ENCODE data around the gene BIRC7. TPM values are rescaled to one million over a fixed set of nuclear protein-coding genes. Genes with fewer than 3 reads are reported as not detected.

BIRC7 gene
- total and polyA plus RNA-seq, 8 donors: 0.09 TPM; not detected in 7

GRCh38 chr20:63216041-63216848 is 19.5 kb upstream of the BIRC7 start, which contains the start of gene YTHDF1:
Gene YTHDF1 (minus strand): TSS chr20:63216131. CDS start chr20:63215892, 239 bp downstream.
- no peaks in the 10 kb centered on the region for H3K27me3 ChIP-seq
- H3K27ac ChIP-seq: peak within 1 kb of the TSS; percentile 60 to 87 (median 82)
- H3K9me3 ChIP-seq: no peaks in the 10 kb centered on the region
- FAIRE-seq (no peak), DNase-seq (peak; percentile 97 to 100 (median 98)), ATAC-seq (peak; percentile 98 to 99 (median 98))
- peaks cover 4 to 10% (median 6%) of the 10 kb centered on the region in 3 donors for H3K36me3 ChIP-seq
- intact Hi-C loops (cut with DNase I): no loop called here
- H3K4me3 ChIP-seq: peak within 1 kb of the TSS; percentile 92 to 98 (median 95)
- H3K4me1 ChIP-seq: peaks cover 4 to 26% (median 9%) of the 10 kb centered on the region in 3 donors
- 1% methylated on average over 74 to 96 of the region's 96 CpGs for WGBS, 2 donors
- TF ChIP-seq CTCF (IDR thresholded peaks at IDR 0.05): no peak

GRCh38 chr20:63216849-63217471 is 18.7 kb upstream of the BIRC7 start:
- peak overlapping the region; percentile 42 to 98 (median 75) for H3K4me3 ChIP-seq
- DNase-seq (peak in 2 of 6 donors; percentile 23 to 72), FAIRE-seq (no peak), ATAC-seq (no peak)
- TF ChIP-seq CTCF (IDR thresholded peaks at IDR 0.05): no peak
- no peaks in the 10 kb centered on the region for H3K27me3 ChIP-seq
- peaks cover 4 to 10% (median 6%) of the 10 kb centered on the region in 3 donors for H3K36me3 ChIP-seq
- no peaks in the 10 kb centered on the region for H3K9me3 ChIP-seq
- H3K4me1 ChIP-seq: peaks cover 4 to 26% (median 9%) of the 10 kb centered on the region in 3 donors
- peak overlapping the region; percentile 60 to 87 (median 82) for H3K27ac ChIP-seq
- intact Hi-C loops (cut with DNase I): no loop called here
- WGBS, 2 donors: 76 to 82% methylated on average over 13 of the region's 13 CpGs

- ATAC-seq (no peak), FAIRE-seq (no peak), DNase-seq (peak in 2 of 6 donors; percentile 26 to 62)
- no peak overlapping the region for H3K4me3 ChIP-seq
- 54 to 63% methylated on average over 7 of the region's 7 CpGs for WGBS, 2 donors
- peaks cover 4 to 9% (median 6%) of the 10 kb centered on the region in 3 donors for H3K36me3 ChIP-seq
- H3K27ac ChIP-seq: no peak overlapping the region
- intact Hi-C loops (cut with DNase I): no loop called here
- no peaks in the 10 kb centered on the region for H3K9me3 ChIP-seq
- H3K27me3 ChIP-seq: no peaks in the 10 kb centered on the region
- TF ChIP-seq CTCF (IDR thresholded peaks at IDR 0.05): no peak
- H3K4me1 ChIP-seq: peaks cover 4 to 20% (median 9%) of the 10 kb centered on the region in 3 donors
Measured at GRCh38 chr20:63217706-63218105, 18.0 kb upstream of the BIRC7 start.

- WGBS, 2 donors: 64 to 67% methylated on average over 13 of the region's 13 CpGs
- Histone ChIP-seq H3K27ac (no peak overlapping the region), H3K4me3 (no peak overlapping the region), H3K36me3 (peaks cover 0 to 2% (median under 1%) of the 10 kb centered on the region in 3 donors), H3K27me3 (no peaks in the 10 kb centered on the region), H3K4me1 (peaks cover 3 to 14% (median 9%) of the 10 kb centered on the region in 3 donors), H3K9me3 (no peaks in the 10 kb centered on the region)
- ATAC-seq (no peak), FAIRE-seq (no peak), DNase-seq (no peak)
- intact Hi-C loops (cut with DNase I): no loop called here
- TF ChIP-seq CTCF (IDR thresholded peaks at IDR 0.05): no peak
Measured at GRCh38 chr20:63218701-63219446, 16.8 kb upstream of the BIRC7 start.

All from pancreas (tissue), 10 donors.